Glomerular visceral epithelial cell (primary cell): ENCODE measurements around the gene DNAJC21.
"Not testable (repeated sequence)": the region's sequence is repeated elsewhere in the genome, so short reads cannot be mapped to it uniquely, and the experiment has no call there.

ENCODE experiments used
- DNase-seq: peaks from one replicate; pipeline ENCODE4 v3.0.0-alpha.2; 2016; ENCODE audit errors: extremely low spot score

DNAJC21 gene

DNA sequence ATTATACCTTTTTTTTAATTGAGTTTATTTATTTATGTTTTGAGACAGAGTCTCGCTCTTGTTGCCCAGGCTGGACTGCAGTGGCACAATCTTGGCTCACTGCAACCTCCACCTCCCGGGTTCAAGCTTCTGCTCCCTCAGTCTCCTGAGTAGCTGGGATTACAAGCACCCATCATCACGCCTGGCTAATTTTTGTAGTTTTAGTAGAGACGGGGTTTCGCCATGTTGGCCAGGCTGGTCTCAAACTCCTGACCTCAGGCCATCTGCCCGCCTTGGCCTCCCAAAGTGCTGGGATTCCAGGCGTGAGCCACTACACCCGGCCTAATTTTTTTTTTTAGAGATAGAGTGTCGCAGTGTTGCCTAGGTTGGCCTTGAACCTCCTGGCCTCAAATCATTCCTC lies 6.1 kb upstream of the DNAJC21 start:
- not testable (repeated sequence) for DNase-seq

DNA sequence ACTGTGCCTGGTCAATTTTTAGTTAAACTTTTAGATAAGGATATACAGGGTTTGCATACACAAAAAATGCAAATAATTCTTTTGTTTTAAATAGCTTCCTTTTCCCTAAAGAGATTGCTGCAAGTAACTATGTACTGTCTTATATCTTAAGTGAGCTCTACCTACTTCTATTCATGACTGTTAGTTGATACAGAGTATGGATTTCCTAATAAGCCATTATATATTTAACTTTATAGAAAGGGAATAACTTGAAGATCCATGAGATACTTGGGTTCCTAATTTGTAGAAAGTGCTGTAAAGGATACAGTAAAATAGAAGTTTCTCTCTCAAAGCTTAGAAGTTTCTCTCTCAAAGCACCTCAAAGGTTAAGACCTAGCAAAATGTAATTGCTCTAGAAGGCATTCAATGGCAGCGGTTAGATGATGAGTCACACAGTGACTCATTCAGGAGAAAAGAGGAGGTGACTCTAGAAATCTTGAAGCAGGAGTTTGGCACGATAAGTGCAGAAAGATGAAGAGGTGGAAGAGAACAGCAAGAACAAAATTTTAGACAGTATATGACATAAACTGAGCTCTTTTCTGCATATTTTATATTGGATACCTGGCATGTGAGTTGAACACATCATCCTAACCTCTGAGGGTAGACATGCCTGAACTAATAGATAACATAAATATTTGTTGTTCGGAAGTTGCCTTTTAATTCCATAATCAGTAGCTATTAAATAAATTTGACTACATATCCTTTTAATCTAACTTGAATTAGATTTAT lies 5.5 kb upstream of the DNAJC21 start:
- DNase-seq = peak; percentile 81

DNA sequence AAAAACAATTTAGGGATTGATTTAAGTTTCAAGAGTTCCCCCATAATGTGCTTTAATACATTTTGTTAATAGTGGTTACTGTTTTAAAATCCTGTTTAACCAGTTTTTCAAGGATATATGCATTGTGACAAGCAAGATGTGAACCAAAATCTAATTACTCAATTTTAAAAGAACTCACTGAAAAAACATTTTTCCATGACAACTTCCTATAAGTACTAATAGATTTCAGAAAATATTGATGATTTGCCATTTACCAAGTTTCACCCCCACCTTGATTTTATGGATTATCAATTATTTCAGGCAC lies 4.9 kb upstream of the DNAJC21 start:
- DNase-seq = no peak

DNA sequence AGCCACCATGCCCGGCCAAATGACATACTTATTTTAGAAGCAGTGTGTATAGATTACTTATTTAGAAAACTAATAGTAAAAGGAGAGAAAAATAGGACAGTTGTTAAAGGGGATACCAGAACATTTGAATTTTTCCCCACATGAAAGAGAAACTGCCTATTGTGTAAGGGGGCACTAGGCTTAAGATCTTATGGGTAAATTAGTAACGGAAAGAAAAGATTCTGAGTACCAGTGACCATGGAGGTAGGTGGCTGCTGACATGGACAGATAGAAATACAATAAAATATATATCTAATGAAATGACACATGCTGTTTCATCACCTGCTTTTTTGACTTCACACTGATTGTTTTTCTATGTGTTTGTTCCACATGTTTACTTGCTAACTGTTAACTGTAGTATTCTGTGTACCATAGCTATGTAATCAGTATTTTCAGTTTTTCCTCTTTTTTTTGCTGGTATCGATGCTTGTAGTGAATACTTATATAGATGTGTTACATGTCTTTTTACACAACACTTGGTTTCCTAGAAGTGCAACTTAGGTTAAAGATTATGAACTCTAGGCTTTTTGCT lies 3.0 kb upstream of the DNAJC21 start:
- no peak for DNase-seq

DNA sequence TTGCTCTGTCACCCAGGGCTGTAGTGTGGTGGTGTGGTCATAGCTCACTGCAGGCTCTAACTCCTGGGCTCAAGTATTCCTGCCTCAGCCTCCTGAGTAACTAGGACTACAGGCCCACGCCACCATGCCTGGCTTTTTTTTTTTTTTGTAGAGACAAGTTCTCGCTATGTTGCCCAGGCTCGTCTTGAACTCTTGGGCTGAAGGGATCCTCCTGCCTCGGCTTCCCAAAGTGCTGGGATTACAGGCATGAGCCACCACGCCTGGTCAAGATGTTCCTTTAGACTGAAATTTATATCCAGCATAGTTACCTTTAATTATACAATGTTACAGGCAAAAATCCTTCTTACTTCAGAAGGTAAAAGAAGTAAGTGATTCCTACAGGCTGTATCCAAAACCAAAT lies 1.6 kb upstream of the DNAJC21 start:
- no peak for DNase-seq

DNA sequence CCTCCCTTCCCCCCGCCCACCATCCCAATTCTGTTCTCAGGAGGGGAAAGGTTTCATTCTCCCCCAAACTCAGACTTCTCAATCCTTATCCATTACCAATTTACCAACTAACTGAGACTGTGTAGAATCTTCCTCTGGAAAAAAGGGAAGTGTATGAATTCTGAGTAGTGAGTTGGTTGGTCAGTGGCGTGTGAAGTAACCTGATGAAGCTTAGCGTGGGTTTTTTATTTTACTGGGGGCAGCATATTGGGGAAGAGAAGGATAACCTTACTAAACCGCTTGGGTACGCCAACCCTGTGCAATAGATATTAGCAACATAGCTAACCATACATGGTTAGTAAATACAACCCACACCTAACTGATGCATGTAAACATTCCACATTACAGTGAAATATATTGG lies 1.1 kb upstream of the DNAJC21 start:
- no peak for DNase-seq

DNA sequence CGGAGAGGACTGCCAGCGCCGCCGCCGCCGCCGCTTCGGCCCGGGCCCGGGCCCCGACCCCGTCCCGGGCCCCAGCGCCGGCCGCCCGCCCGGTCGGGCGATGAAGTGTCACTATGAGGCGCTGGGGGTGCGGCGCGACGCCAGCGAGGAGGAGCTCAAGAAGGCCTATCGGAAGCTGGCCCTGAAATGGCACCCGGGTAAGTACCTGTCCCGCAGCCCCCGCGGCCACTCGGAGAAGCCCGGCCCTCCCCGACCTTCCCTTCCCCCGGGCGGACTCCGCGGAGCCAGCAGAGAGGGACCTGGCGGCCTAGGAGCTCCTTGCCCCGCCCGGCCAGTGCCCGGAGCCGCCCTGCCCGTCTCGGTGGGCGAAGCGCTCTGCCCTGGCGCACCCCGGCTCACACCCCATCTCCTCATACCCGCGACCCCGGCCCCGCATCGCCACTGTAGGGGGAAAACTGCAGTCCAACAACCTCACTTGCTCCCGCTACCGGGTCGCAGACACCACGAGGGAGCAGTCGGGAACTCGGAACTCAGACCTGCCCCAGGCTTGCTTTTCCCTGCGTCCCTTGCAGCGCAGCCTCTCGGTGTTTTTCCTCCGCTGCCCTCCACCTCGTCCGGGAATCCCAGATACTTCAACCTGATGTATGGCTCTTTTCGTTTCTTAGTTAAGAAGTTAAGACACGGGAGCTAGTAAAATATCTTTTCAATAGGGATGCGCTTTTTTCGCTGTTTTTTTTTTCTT lies 532 bp downstream of the DNAJC21 start:
- peak; percentile 91 for DNase-seq

DNA sequence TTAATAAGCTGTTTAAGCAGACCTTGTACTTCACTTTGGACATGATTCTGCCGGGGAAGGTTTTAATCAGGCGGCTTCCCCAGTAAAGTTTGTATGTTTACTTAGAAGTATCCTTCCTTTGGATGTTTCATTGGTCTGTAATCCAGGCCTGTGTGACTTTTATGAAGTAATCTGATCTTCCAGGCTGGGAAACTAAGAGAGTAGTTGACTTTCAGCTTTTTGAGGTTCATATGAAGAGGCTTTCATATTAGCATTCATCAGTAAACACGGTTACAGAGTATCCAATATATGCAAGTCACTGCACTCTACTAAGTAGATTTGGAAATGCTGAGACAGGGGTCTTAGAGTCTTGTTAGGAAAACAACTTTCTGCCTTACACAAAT lies 1.1 kb downstream of the DNAJC21 start:
- no peak for DNase-seq

DNA sequence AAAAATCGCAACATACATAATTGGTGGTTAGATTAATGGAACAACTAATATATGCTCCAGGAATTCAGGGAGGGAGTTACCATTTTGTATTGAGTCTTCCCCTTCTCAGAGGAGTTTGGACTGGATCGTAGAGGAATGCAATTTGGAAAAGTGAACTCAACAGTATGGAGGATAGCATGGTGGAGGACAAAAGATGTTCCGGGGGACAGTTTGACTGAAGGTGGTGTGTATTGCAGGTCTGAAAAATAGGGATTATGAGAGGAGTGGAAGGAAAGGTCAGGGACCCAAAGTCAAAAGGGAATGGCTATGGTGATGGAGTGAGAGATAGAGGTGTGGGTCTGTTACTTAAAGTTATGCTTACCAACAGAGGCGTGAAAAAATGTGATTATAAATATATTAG lies 1.5 kb downstream of the DNAJC21 start:
- DNase-seq = no peak

DNA sequence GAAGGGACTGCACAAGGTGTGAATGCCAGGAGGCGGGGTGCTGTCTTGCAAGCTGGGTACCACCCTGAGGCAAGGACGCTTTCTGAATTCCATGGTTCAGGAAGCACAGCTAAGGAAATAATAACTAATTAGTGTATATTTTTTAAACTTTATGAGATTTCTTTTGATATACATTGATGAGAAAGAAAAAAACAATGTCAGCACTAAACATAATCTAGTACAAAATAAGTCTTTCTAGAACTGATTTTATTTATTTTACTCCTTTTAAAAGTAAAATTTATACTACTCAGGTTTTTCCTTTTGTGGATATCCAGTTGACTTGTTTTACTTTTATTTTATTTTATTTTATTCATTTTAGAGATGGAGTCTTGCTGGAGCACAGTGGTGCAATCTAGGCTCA lies 3.6 kb downstream of the DNAJC21 start:
- no peak for DNase-seq

DNA sequence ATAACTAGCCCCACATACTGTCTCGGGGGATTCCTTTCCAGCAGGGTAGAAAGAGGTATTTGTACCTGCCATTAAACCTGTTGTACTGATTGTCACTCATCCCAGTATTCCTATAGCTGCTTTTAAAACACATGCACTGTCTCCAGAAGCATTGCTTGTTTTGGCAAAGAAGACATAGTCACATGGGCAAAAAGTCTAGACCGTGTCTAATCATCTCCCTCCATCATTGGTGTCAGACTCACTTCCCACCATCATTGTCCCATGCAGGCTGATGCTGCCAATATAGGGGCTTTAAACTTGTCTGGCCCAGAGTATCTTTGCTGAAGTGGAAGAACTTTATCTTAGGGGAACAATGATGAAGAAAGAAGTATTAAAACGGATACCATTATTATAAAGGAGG lies 12.6 kb downstream of the DNAJC21 start:
- DNase-seq = no peak

DNA sequence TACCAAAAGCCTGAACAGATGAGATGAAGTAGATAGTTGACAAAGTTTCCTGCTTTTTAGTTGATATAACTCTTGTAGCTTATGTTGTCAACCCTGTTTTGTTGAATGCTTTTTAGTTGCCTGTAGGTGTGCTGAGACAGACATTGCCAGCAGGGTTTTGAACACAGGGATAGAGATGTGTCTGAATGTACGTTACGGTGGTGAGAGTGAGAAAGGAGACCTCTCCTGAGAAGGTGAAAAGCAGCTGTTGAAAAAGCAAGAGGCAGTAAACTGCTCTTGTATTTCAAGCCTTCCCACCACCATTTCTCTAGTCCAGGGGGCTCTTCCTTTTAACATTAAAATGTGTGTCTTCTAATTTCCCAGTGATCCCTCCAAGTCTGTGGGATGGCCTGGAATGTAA lies 14.7 kb downstream of the DNAJC21 start:
- DNase-seq = no peak

DNA sequence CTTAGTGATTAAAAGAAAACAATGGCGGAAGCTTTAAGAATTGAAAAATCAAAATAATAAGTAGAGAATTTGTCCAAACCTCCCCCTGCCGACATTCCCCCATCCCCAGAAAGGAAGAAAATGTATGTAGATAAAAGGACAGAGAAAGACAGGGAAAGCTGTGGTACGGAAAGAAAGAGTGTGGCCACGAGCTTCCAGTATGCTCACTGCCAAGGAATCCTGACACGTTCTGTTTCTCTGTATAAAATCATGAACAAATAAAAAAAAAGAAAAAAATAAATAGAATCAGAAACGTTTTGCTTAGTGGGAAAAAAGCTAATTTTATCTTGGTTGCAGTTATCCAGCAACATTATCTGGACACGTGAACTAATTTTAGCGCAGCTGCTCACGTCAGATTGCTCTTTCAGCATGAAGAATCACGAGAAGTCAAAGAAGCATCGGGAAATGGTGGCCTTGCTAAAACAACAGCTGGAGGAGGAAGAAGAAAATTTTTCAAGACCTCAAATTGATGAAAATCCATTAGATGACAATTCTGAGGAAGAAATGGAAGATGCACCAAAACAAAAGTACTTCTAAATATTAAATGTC lies 15.2 kb downstream of the DNAJC21 start:
- no peak for DNase-seq

DNA sequence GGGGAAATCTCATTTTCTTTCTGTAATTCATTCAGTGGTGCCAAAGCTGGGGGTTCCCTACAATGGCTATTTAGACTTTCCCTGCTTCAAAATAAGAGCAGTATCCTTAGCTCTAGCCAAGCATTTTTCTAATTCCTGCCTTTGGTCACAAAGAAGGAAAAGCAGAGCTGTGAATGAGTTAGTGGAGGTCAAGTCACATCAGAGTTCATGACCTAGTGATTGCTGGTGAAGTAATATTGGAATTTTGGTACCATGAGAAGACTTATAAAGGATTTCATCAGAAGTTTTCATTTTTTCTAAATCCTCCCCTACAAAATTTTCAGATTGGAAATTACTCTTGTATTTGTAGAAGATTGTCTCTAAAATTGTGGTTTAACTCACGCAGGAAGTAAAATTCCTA lies 28.0 kb downstream of the DNAJC21 start:
- DNase-seq = no peak

DNA sequence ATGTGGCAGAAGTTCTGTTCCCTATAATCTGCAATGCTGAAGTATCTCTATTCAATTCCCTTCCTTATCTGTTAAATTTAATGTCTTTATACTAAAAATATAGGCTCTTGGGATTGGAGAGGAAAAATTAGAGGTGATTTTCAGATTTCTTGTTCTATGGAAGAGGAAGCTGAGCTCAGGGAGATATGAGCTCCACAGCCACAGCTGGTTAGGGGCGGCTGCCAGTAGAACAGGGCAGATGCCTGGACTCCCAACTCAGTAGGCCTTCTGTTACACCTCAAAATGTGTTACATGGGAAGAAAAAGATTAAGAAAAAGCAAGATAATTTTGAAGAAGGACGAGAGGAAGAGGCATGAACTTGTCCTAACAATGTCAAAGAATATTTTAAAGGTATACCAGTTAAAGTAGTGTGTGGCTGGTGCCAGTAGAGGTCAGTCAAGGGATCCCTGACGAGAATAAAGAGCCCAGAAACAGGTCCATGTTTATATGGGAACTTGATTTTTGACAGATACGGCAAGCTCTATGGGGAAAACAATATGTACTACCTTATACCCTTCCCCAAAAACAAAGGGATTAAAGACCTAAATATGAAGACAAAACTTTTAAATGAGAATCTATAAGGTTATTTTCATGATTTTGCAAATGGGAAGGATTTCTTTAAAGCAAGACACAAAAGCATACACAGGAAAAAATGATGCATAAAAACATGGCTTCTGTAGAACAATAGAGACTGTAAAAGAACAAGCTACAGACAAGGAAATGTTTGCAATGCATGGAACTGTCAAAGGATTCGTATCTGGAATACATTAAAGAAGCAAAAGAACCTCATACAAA lies 28.7 kb downstream of the DNAJC21 start:
- DNase-seq = peak; percentile 51

DNA sequence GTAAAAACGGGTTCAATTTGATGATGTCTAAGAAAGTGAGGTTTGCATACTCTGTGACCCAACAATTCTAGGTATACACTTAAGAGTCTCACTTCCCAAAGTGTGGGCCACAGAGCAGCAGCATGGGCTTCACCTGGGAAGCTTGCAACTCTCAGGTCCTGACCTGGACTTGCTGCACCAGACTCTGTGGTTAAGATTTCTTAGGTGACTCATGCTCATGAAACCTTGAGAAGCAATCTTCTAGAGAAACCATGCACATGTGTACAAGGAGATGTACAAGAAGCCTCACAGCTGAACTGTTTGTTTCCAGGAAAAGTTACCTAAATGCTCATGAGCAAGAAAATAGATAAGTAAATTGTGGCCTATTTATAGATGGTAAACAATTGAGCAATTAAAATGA lies 30.0 kb downstream of the DNAJC21 start:
- peak; percentile 72 for DNase-seq

DNA sequence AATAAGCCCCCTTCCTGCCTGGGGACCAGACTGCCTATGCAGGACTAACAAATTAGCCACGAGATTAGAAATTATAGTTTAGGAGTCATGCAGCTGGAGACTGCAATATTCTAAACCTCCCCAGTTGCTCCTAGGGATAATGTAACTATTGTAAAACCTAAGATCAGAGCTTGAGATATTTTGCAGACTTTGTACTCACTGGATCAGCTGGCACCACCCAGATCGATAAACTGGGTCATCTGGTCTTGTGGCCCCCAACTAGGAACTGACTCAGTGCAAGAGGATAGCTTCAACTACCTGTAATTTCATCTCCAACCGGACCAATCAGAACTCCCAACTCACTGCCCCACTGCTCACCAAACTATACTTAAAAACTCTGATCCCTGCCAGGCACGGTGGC lies 38.2 kb downstream of the DNAJC21 start:
- DNase-seq = no peak

DNA sequence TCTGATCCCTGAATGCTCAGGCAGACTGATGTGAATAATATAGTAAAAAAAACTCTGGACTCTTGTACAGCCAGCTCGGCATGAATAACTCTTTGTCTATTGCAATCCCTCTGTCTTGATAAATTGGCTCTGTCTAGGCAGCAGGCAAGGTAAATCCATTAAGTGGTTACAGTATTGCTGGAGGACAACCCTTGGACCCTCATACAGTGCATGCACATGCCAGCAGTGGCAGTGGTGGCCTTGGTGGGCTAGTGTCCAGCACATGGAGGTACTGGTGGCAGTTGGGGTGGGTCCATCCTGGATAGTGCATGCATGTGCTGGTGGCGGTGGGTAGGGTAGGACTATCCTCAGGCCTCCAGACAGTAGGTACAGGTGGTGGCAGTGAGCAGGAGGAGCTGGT lies 38.9 kb downstream of the DNAJC21 start:
- no peak for DNase-seq

DNA sequence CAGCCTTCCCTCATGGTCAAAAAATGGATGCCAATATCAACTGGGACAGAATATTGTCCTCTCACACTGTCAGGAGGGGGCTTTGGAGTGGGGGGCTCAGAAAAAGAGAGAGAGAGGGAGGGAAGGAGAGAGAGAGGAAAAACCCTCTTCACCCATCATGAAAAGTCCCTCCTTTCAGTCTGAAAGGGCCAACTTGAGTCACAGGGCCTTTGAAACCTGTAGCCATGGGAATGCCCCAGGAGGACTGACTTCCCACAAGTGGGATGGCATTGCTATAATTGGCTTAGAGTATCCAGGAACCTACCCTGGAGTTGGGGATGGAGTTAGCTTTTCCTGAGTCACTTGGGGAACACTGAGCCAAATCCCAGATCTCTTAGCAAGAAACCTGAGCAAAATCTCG lies 41.2 kb downstream of the DNAJC21 start:
- DNase-seq = no peak

DNA sequence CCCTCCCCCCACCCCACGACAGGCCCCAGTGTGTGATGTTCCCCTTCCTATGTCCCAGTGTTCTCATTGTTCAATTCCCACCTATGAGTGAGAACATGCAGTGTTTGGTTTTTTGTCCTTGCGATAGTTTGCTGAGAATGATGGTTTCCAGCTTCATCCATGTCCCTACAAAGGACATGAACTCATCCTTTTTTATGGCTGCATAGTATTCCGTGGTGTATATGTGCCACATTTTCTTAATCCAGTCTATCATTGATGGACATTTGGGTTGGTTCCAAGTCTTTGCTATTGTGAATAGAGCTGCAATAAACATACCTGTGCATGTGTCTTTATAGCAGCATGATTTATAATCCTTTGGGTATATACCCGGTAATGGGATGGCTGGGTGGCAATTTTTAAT lies 42.3 kb downstream of the DNAJC21 start:
- not testable (repeated sequence) for DNase-seq

DNA sequence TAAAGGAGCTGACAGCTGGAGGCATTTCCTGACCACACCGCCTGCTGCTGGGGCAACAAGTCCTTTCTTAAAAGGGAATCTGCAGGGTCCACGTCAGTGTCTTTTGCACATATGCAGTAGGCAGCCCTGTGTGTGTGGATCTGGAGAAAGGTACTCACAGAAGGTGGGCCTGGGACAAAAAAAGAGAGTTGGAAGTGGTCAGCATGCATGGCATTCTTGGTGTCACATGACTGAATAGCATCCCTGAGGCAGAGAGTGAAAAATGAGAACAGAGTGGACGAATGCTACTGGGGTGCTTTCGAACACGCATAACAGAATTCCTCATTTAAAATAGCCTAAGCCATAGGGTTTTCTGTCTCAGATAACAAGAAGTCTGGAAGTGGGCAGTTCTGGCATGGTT lies 47.0 kb downstream of the DNAJC21 start:
- no peak for DNase-seq
